WTC11 (cell line): Measurements from ENCODE around the gene HDAC9. TPM values are rescaled to one million over a fixed set of nuclear protein-coding genes. Genes with fewer than 3 reads are reported as not detected.

Experiments used
- ATAC-seq: fragments of 200-7000 bp; cut with Tn5 transposase; 2 replicates; pipeline ENCODE4 v1.10.0; 2021; ENCODE audit warnings: mild to moderate bottlenecking, moderate library complexity
- CTCF ChIA-PET: fragments of 300-600 bp; sonication (Branson Sonifier 250); formaldehyde crosslinking; loops from one replicate; lab custom pipeline; 2021; ENCODE audit warnings: antibody characterized with exemption; lab: Charles Lee
- POLR2A ChIA-PET: fragments of 350-600 bp; sonication (Branson Sonifier 250); formaldehyde crosslinking; loops from one replicate; lab custom pipeline; 2021; ENCODE audit warnings: antibody characterized with exemption; lab: Charles Lee
- DNase-seq: peaks from one replicate; pipeline ENCODE4 v3.0.0; 2021; ENCODE audit warnings: low spot score
- H3K27ac Mint-ChIP-seq: 2 replicates; pipeline ENCODE4 v1.8.0; 2021; ENCODE audit warnings: mixed read lengths
- H3K27me3 Mint-ChIP-seq: 2 replicates; pipeline ENCODE4 v1.8.0; 2021; ENCODE audit warnings: low read depth, mild to moderate bottlenecking, moderate library complexity, mixed read lengths
- H3K36me3 Mint-ChIP-seq: 2 replicates; pipeline ENCODE4 v1.8.0; 2021; ENCODE audit warnings: mixed read lengths
- H3K4me1 Mint-ChIP-seq: 2 replicates; pipeline ENCODE4 v1.8.0; 2022; ENCODE audit warnings: mixed read lengths
- H3K4me3 Mint-ChIP-seq: 2 replicates; pipeline ENCODE4 v1.8.0; 2021; ENCODE audit warnings: mild to moderate bottlenecking, moderate library complexity, mixed read lengths
- H3K9me3 Mint-ChIP-seq: 2 replicates; pipeline ENCODE4 v1.8.0; 2021; ENCODE audit warnings: mixed read lengths
- GRHL2 ChIP-seq: fragments of 250-450 bp; sonication (Bioruptor Pico); IDR thresholded peaks from 2 replicates; pipeline ENCODE4 v1.8.0; 2022; ENCODE audit warnings: mild to moderate bottlenecking, moderate library complexity; ENCODE audit not compliant: insufficient replicate concordance, severe bottlenecking
- JAZF1 ChIP-seq: fragments of 250-450 bp; sonication (Bioruptor Pico); IDR thresholded peaks from 2 replicates; pipeline ENCODE4 v1.9.0; 2021; ENCODE audit warnings: moderate library complexity, mild to moderate bottlenecking, inconsistent platforms
- MXD4 ChIP-seq: fragments of 250-450 bp; sonication (Bioruptor Pico); IDR thresholded peaks from 2 replicates; pipeline ENCODE4 v1.8.0; 2021; ENCODE audit warnings: mild to moderate bottlenecking, moderate library complexity, borderline replicate concordance
- NR1H2 ChIP-seq: sonication (generic); formaldehyde crosslinking; IDR thresholded peaks from 2 replicates; pipeline ENCODE4 v1.9.0; 2021; ENCODE audit warnings: mild to moderate bottlenecking, moderate library complexity, missing genetic modification reagents
- SP1 ChIP-seq: sonication (generic); formaldehyde crosslinking; conservative IDR thresholded peaks from 2 replicates; pipeline ENCODE4 v1.8.1; 2022; ENCODE audit warnings: missing genetic modification reagents
- TP53 ChIP-seq: sonication (generic); formaldehyde crosslinking; IDR thresholded peaks from 2 replicates; pipeline ENCODE4 v1.8.1; 2023; ENCODE audit warnings: mild to moderate bottlenecking, missing genetic modification reagents
- ZBTB21 ChIP-seq: sonication (generic); formaldehyde crosslinking; IDR thresholded peaks from 2 replicates; pipeline ENCODE4 v1.8.1; 2023; ENCODE audit warnings: mild to moderate bottlenecking, missing genetic modification reagents, borderline replicate concordance
- ZNF138 ChIP-seq: sonication (generic); formaldehyde crosslinking; conservative IDR thresholded peaks from 2 replicates; pipeline ENCODE4 v1.8.1; 2022; ENCODE audit warnings: mild to moderate bottlenecking, moderate library complexity, missing genetic modification reagents
- ZNF219 ChIP-seq: sonication (generic); formaldehyde crosslinking; IDR thresholded peaks from 2 replicates; pipeline ENCODE4 v1.8.0; 2023; ENCODE audit warnings: missing genetic modification reagents, mild to moderate bottlenecking, borderline replicate concordance
- total RNA-seq: library from RNA; stranded (reverse); gene quantifications from 3 replicates; pipeline ENCODE4 v1.2.3, GENCODE V29; 2021
- TF ChIP-seq, protein P1 (sequence below): sonication (generic); formaldehyde crosslinking; IDR thresholded peaks from 2 replicates; pipeline ENCODE4 v1.8.1; 2022; ENCODE audit warnings: missing genetic modification reagents, borderline replicate concordance
- TF ChIP-seq, protein P2 (sequence below): fragments of 250-450 bp; sonication (Bioruptor Pico); IDR thresholded peaks from 2 replicates; pipeline ENCODE4 v1.9.0; 2021; ENCODE audit warnings: mild to moderate bottlenecking, borderline replicate concordance
- TF ChIP-seq, protein P3 (sequence below): sonication (generic); formaldehyde crosslinking; IDR thresholded peaks from 2 replicates; pipeline ENCODE4 v1.8.0; 2022; ENCODE audit warnings: mild to moderate bottlenecking, missing genetic modification reagents
- TF ChIP-seq, protein P4 (sequence below): sonication (generic); formaldehyde crosslinking; conservative IDR thresholded peaks from 2 replicates; pipeline ENCODE4 v1.8.1; 2022; ENCODE audit warnings: mild to moderate bottlenecking, missing genetic modification reagents
- TF ChIP-seq, protein P5 (sequence below): fragments of 250-450 bp; sonication (Bioruptor Pico); IDR thresholded peaks from 2 replicates; pipeline ENCODE4 v1.9.0; 2021; ENCODE audit warnings: mild to moderate bottlenecking
- TF ChIP-seq, protein P6 (sequence below): sonication (generic); formaldehyde crosslinking; IDR thresholded peaks from 2 replicates; pipeline ENCODE4 v1.8.0; 2023; ENCODE audit warnings: mild to moderate bottlenecking, missing genetic modification reagents

The HDAC9 gene
- total RNA-seq, 1 experiment from 2014 or later, result 18.8 TPM

DNA sequence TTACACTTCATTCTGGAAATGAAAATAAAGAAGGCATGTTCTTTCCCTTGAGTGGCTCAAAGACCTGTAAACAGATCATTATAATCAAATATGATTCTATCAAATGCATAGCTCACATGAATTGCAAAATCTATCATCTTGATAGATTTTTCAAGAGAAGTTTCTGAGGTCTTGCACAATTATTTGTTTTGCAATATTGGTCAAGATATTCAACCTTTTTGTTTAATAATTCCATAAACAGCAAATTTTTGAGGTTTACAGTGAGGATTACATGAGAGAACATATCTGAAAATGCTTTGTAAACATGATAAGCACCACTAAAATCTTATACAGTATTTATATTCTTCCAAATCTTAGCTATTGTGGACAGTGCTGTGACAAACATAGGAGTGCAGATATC is 160.8 kb downstream of the HDAC9 start:
- H3K9me3 Mint-ChIP-seq, result no peaks in the 10 kb centered on the region
- DNase-seq (no peak), ATAC-seq (no peak)
- H3K27me3 Mint-ChIP-seq, result no peaks in the 10 kb centered on the region
- H3K4me3 Mint-ChIP-seq, result no peak overlapping the region
- no peak overlapping the region for H3K27ac Mint-ChIP-seq
- no peaks in the 10 kb centered on the region for H3K36me3 Mint-ChIP-seq
- TF ChIP-seq, protein P1, sequence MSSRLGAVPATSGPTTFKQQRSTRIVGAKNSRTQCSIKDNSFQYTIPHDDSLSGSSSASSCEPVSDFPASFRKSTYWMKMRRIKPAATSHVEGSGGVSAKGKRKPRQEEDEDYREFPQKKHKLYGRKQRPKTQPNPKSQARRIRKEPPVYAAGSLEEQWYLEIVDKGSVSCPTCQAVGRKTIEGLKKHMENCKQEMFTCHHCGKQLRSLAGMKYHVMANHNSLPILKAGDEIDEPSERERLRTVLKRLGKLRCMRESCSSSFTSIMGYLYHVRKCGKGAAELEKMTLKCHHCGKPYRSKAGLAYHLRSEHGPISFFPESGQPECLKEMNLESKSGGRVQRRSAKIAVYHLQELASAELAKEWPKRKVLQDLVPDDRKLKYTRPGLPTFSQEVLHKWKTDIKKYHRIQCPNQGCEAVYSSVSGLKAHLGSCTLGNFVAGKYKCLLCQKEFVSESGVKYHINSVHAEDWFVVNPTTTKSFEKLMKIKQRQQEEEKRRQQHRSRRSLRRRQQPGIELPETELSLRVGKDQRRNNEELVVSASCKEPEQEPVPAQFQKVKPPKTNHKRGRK (CRISPR knock-in tag), result no peak
- TF ChIP-seq ZNF138 (CRISPR knock-in tag) (no peak), GRHL2 (CRISPR knock-in tag) (no peak), ZNF219 (no peak)
- TF ChIP-seq, all 79 proteins: peak for 0
- ChIA-PET CTCF (interaction anchor here (0.6 kb wide), 1 partner anchor 10 kb away, joined by 3 read pairs; no protein-coding TSS in a partner anchor), POLR2A (no interaction called here)
- H3K4me1 Mint-ChIP-seq, result peaks cover 2% of the 10 kb centered on the region; the same call in 1 of the 2 replicates

DNA sequence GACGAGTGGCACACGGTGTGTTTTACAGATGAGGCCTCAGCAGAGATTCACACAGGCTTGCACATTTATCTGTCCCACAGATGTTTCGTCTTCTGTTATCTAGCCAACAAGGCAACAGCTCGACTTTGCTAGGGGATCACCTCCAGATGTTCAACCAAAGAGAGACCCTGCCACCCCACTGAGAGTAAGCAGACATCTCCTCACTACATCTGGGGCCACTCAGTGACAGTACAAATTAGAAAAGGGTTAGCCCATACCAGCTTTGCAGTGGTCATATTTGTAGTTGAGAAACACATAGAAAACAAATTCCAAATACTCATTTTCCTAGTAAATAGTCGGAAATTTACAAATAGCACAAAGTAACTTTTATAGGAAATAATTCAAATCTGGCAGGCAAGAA is 164.2 kb downstream of the HDAC9 start:
- no peak for ATAC-seq
- Mint-ChIP-seq H3K4me1 (peaks cover 2% of the 10 kb centered on the region; the same call in 1 of the 2 replicates), H3K27me3 (no peaks in the 10 kb centered on the region), H3K9me3 (no peaks in the 10 kb centered on the region), H3K4me3 (no peak overlapping the region), H3K27ac (no peak overlapping the region), H3K36me3 (no peaks in the 10 kb centered on the region)
- no peak for DNase-seq
- ChIA-PET CTCF (no interaction called here), POLR2A (no interaction called here)
- TF ChIP-seq, protein P2, sequence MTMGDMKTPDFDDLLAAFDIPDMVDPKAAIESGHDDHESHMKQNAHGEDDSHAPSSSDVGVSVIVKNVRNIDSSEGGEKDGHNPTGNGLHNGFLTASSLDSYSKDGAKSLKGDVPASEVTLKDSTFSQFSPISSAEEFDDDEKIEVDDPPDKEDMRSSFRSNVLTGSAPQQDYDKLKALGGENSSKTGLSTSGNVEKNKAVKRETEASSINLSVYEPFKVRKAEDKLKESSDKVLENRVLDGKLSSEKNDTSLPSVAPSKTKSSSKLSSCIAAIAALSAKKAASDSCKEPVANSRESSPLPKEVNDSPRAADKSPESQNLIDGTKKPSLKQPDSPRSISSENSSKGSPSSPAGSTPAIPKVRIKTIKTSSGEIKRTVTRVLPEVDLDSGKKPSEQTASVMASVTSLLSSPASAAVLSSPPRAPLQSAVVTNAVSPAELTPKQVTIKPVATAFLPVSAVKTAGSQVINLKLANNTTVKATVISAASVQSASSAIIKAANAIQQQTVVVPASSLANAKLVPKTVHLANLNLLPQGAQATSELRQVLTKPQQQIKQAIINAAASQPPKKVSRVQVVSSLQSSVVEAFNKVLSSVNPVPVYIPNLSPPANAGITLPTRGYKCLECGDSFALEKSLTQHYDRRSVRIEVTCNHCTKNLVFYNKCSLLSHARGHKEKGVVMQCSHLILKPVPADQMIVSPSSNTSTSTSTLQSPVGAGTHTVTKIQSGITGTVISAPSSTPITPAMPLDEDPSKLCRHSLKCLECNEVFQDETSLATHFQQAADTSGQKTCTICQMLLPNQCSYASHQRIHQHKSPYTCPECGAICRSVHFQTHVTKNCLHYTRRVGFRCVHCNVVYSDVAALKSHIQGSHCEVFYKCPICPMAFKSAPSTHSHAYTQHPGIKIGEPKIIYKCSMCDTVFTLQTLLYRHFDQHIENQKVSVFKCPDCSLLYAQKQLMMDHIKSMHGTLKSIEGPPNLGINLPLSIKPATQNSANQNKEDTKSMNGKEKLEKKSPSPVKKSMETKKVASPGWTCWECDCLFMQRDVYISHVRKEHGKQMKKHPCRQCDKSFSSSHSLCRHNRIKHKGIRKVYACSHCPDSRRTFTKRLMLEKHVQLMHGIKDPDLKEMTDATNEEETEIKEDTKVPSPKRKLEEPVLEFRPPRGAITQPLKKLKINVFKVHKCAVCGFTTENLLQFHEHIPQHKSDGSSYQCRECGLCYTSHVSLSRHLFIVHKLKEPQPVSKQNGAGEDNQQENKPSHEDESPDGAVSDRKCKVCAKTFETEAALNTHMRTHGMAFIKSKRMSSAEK (CRISPR knock-in tag), result no peak
- TF ChIP-seq NR1H2 (CRISPR knock-in tag), result no peak
- no peak for TF ChIP-seq TP53 (CRISPR knock-in tag)
- TF ChIP-seq ZBTB21 (CRISPR knock-in tag), result no peak

DNA sequence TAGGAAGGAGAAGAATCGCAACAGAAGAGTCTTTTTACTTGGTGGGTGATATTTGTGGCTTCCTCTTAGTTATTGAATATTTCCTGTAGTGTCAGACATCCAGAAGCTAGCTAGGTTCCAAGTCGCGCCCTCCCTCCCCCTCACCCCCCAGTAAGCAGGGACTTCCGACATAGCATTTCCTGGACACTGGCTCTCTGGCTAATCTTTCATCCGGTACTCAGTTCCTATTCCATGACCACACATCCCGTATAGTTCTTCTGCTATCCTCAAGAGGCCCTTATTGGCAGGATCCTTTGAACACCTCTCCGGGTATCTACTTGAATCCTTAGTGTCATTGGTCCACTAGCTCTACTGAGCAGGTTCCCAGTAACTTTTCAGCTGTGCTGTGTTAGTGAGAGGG is 167.8 kb downstream of the HDAC9 start:
- ChIA-PET POLR2A (no interaction called here), CTCF (interaction anchor here (0.7 kb wide), 1 partner anchor 311 kb away, joined by 3 read pairs; no protein-coding TSS in a partner anchor)
- H3K9me3 Mint-ChIP-seq, result no peaks in the 10 kb centered on the region
- H3K27ac Mint-ChIP-seq, result no peak overlapping the region
- peaks cover 12% of the 10 kb centered on the region for H3K4me1 Mint-ChIP-seq
- no peak overlapping the region for H3K4me3 Mint-ChIP-seq
- H3K36me3 Mint-ChIP-seq, result no peaks in the 10 kb centered on the region
- no peaks in the 10 kb centered on the region for H3K27me3 Mint-ChIP-seq
- DNase-seq, result no peak
- no peak for ATAC-seq
- TF ChIP-seq, protein P3, sequence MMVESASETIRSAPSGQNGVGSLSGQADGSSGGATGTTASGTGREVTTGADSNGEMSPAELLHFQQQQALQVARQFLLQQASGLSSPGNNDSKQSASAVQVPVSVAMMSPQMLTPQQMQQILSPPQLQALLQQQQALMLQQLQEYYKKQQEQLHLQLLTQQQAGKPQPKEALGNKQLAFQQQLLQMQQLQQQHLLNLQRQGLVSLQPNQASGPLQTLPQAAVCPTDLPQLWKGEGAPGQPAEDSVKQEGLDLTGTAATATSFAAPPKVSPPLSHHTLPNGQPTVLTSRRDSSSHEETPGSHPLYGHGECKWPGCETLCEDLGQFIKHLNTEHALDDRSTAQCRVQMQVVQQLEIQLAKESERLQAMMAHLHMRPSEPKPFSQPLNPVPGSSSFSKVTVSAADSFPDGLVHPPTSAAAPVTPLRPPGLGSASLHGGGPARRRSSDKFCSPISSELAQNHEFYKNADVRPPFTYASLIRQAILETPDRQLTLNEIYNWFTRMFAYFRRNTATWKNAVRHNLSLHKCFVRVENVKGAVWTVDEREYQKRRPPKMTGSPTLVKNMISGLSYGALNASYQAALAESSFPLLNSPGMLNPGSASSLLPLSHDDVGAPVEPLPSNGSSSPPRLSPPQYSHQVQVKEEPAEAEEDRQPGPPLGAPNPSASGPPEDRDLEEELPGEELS, result no peak
- no peak for TF ChIP-seq TP53 (CRISPR knock-in tag)
- TF ChIP-seq, protein P4, sequence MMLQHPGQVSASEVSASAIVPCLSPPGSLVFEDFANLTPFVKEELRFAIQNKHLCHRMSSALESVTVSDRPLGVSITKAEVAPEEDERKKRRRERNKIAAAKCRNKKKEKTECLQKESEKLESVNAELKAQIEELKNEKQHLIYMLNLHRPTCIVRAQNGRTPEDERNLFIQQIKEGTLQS (CRISPR knock-in tag), result no peak
- TF ChIP-seq, protein P5, sequence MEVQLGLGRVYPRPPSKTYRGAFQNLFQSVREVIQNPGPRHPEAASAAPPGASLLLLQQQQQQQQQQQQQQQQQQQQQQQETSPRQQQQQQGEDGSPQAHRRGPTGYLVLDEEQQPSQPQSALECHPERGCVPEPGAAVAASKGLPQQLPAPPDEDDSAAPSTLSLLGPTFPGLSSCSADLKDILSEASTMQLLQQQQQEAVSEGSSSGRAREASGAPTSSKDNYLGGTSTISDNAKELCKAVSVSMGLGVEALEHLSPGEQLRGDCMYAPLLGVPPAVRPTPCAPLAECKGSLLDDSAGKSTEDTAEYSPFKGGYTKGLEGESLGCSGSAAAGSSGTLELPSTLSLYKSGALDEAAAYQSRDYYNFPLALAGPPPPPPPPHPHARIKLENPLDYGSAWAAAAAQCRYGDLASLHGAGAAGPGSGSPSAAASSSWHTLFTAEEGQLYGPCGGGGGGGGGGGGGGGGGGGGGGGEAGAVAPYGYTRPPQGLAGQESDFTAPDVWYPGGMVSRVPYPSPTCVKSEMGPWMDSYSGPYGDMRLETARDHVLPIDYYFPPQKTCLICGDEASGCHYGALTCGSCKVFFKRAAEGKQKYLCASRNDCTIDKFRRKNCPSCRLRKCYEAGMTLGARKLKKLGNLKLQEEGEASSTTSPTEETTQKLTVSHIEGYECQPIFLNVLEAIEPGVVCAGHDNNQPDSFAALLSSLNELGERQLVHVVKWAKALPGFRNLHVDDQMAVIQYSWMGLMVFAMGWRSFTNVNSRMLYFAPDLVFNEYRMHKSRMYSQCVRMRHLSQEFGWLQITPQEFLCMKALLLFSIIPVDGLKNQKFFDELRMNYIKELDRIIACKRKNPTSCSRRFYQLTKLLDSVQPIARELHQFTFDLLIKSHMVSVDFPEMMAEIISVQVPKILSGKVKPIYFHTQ (CRISPR knock-in tag), result no peak
- TF ChIP-seq MXD4 (CRISPR knock-in tag), result no peak
- TF ChIP-seq SP1 (CRISPR knock-in tag), result no peak
- TF ChIP-seq JAZF1 (CRISPR knock-in tag), result no peak
- TF ChIP-seq ZNF138 (CRISPR knock-in tag), result no peak
- TF ChIP-seq, protein P1 (CRISPR knock-in tag), result no peak
- TF ChIP-seq, protein P6, sequence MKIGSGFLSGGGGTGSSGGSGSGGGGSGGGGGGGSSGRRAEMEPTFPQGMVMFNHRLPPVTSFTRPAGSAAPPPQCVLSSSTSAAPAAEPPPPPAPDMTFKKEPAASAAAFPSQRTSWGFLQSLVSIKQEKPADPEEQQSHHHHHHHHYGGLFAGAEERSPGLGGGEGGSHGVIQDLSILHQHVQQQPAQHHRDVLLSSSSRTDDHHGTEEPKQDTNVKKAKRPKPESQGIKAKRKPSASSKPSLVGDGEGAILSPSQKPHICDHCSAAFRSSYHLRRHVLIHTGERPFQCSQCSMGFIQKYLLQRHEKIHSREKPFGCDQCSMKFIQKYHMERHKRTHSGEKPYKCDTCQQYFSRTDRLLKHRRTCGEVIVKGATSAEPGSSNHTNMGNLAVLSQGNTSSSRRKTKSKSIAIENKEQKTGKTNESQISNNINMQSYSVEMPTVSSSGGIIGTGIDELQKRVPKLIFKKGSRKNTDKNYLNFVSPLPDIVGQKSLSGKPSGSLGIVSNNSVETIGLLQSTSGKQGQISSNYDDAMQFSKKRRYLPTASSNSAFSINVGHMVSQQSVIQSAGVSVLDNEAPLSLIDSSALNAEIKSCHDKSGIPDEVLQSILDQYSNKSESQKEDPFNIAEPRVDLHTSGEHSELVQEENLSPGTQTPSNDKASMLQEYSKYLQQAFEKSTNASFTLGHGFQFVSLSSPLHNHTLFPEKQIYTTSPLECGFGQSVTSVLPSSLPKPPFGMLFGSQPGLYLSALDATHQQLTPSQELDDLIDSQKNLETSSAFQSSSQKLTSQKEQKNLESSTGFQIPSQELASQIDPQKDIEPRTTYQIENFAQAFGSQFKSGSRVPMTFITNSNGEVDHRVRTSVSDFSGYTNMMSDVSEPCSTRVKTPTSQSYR (CRISPR knock-in tag), result no peak
